ENCODE data around the gene MBLAC1.

Gene MBLAC1

GRCh38 chr7:100169147-100169850 is 42.5 kb downstream of the MBLAC1 start:
- in situ Hi-C loops (cut with HindIII; ENCODE audit: low sequenced_read_pairs): no loop called here

GRCh38 chr7:100170101-100170897 is 43.5 kb downstream of the MBLAC1 start:
- in situ Hi-C loops (cut with HindIII; ENCODE audit: low sequenced_read_pairs): no loop called here

- in situ Hi-C loops (cut with HindIII; ENCODE audit: low sequenced_read_pairs): no loop called here
These were observed 44.4 kb downstream of the MBLAC1 start for GRCh38 chr7:100171087-100171681.

- in situ Hi-C loops (cut with HindIII; ENCODE audit: low sequenced_read_pairs): no loop called here
These were observed 45.1 kb downstream of the MBLAC1 start for GRCh38 chr7:100171840-100172239.

- in situ Hi-C loops (cut with HindIII; ENCODE audit: low sequenced_read_pairs): no loop called here
These were observed 47.2 kb downstream of the MBLAC1 start for GRCh38 chr7:100173806-100174495.

- in situ Hi-C loops (cut with HindIII; ENCODE audit: low sequenced_read_pairs): no loop called here
These were observed 47.8 kb downstream of the MBLAC1 start for GRCh38 chr7:100174582-100174981.

GRCh38 chr7:100175296-100175935 is 48.6 kb downstream of the MBLAC1 start:
- in situ Hi-C loops (cut with HindIII; ENCODE audit: low sequenced_read_pairs): no loop called here

- in situ Hi-C loops (cut with HindIII; ENCODE audit: low sequenced_read_pairs): no loop called here
These were observed 49.6 kb downstream of the MBLAC1 start for GRCh38 chr7:100176096-100177044.

GRCh38 chr7:100177045-100178001 is 50.6 kb downstream of the MBLAC1 start, which contains the start of the genes GPC2 and STAG3:
GPC2 (minus strand) TSS chr7:100177381; CDS start chr7:100177199, 182 bp downstream.
STAG3 (plus strand) TSS chr7:100177918; CDS start chr7:100180557, 2,639 bp downstream.
- in situ Hi-C loops (cut with HindIII; ENCODE audit: low sequenced_read_pairs): no loop called here

Measured in endothelial cell of hepatic sinusoid (primary cell).